Suprapubic skin (tissue), 4 donors: ENCODE measurements around the gene EFCAB6.

Source experiments
- EP300 ChIP-seq: sonication (generic); formaldehyde crosslinking; IDR thresholded peaks from one replicate; pipeline ENCODE4 v1.6.1; 2017; ENCODE audit warnings: antibody characterized with exemption
- POLR2A ChIP-seq, 2 donors: fragments of 450-650 bp; IDR thresholded peaks; one replicate each; pipeline ENCODE4 v1.6.1; 2017; ENCODE audit warnings: antibody characterized with exemption in 2 of 2, mild to moderate bottlenecking in 2 of 2, moderate library complexity in 2 of 2
- POLR2AphosphoS5 ChIP-seq, 3 donors: sonication (generic); formaldehyde crosslinking; IDR thresholded peaks; one replicate each; pipeline ENCODE4 v1.6.1; 2017; ENCODE audit warnings: antibody characterized with exemption in 3 of 3
- TF ChIP-seq, protein P1 (sequence below), 2 donors: fragments of 200-600 bp in 1 of 2; fragments of 450-650 bp in 1 of 2; sonication (generic) in 1 of 2; IDR thresholded peaks; one replicate each; pipeline ENCODE4 v1.5.1; 2016 to 2019; ENCODE audit warnings: antibody characterized with exemption in 2 of 2, mild to moderate bottlenecking in 1 of 2, moderate library complexity in 1 of 2

DNA sequence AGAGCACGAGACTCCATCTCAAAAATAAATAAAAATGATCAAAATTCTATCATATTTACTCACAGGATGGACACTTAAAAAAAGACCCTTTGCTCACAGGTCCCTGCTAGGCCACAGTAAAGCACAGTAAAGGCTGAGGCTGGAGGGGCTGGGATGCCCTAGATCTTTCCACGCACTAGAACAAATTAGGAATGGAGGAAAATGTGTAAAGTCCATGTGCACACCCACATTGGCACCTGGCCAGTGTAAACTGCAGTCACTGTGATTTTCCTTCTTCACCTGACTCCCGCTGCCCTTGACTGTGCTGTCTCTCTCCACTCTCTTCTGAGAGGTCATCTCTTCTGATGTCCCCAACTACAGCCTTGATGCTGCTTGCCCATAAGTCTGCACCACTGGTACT lies 195.5 kb downstream of the EFCAB6 start:
- TF ChIP-seq, protein P1, sequence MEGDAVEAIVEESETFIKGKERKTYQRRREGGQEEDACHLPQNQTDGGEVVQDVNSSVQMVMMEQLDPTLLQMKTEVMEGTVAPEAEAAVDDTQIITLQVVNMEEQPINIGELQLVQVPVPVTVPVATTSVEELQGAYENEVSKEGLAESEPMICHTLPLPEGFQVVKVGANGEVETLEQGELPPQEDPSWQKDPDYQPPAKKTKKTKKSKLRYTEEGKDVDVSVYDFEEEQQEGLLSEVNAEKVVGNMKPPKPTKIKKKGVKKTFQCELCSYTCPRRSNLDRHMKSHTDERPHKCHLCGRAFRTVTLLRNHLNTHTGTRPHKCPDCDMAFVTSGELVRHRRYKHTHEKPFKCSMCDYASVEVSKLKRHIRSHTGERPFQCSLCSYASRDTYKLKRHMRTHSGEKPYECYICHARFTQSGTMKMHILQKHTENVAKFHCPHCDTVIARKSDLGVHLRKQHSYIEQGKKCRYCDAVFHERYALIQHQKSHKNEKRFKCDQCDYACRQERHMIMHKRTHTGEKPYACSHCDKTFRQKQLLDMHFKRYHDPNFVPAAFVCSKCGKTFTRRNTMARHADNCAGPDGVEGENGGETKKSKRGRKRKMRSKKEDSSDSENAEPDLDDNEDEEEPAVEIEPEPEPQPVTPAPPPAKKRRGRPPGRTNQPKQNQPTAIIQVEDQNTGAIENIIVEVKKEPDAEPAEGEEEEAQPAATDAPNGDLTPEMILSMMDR (IDR thresholded peaks at IDR 0.05): no peak
- TF ChIP-seq EP300 (no peak), POLR2A (IDR thresholded peaks at IDR 0.05) (no peak), POLR2AphosphoS5 (IDR thresholded peaks at IDR 0.05) (no peak)
